Psoas muscle (tissue), 8 donors: ENCODE data around the gene C8G. TPM values are rescaled to one million over a fixed set of nuclear protein-coding genes. Genes with fewer than 3 reads are reported as not detected.
A peak's percentile ranks its signal among the peaks of the same experiment; 100 is the strongest.

Experiments
- ATAC-seq, 4 donors: fragments of 200-7000 bp; cut with Tn5 transposase; one replicate each; pipeline ENCODE4 v1.9.1; 2020; ENCODE audit warnings: moderate library complexity in 3 of 4, mild to moderate bottlenecking in 2 of 4
- DNase-seq, 2 donors: peaks; one replicate each; pipeline ENCODE4 v3.0.0-alpha.2; 2020
- H3K27ac ChIP-seq: fragments of 200-600 bp; one replicate; pipeline ENCODE4 v1.8.0; 2022
- H3K27me3 ChIP-seq, 3 donors: fragments of 200-600 bp in 1 of 3; one replicate each; pipeline versions ENCODE4 v1.6.1 to v1.8.0; 2013 to 2022; ENCODE audit warnings: low read length in 2 of 3, mild to moderate bottlenecking in 2 of 3, moderate library complexity in 1 of 3; ENCODE audit not compliant: insufficient read depth in 3 of 3
- H3K36me3 ChIP-seq, 2 donors: fragments of 200-600 bp in 1 of 2; one replicate each; pipeline versions ENCODE4 v1.6.1 to v1.8.0; 2013 to 2022; ENCODE audit warnings: low read depth in 1 of 2, mild to moderate bottlenecking in 1 of 2, moderate library complexity in 1 of 2; ENCODE audit not compliant: insufficient read depth in 1 of 2
- H3K4me1 ChIP-seq: fragments of 200-600 bp; one replicate; pipeline ENCODE4 v1.8.0; 2022
- H3K4me3 ChIP-seq: fragments of 200-600 bp; one replicate; pipeline ENCODE4 v1.8.0; 2022; ENCODE audit warnings: mild to moderate bottlenecking
- H3K9me3 ChIP-seq: fragments of 200-600 bp; one replicate; pipeline ENCODE4 v1.8.0; 2022
- WGBS, 3 donors: extraction: QIAGEN DNeasy Blood & Tissue Kit; methylation state at CpG; one replicate each; pipeline versions ENCODE4 v1.1.6 to v1.1.7; 2013; 5-methylcytosine and 5-hydroxymethylcytosine counted together
- intact Hi-C, 2 donors: fragments of 100-400 bp; cut with DNase I; formaldehyde crosslinking; loops; one replicate each; pipeline versions ENCODE4 v1.11.0 to v1.14.2; 2022
- polyA plus RNA-seq, 3 donors: library from polyadenylated mRNA; stranded (reverse); fragments of 200-250 nt; gene quantifications; one replicate each; pipeline ENCODE4 v1.2.3, GENCODE V29; 2013
- total RNA-seq, 4 donors: library from RNA; stranded (reverse); fragmentation: NEBNext Ultra II Directional in 2 of 4; extraction: Animal tissue kit (Norgen Biotek cat#: 25700) in 2 of 4; gene quantifications; one replicate each; pipeline versions ENCODE4 v1.2.1 to v1.2.4, GENCODE V29; 2021 to 2023
- TF ChIP-seq, protein P1 (sequence below): fragments of 200-600 bp; IDR thresholded peaks from one replicate; pipeline ENCODE4 v1.8.0; 2022; ENCODE audit warnings: antibody characterized with exemption
- donor health status: healthy with polysubstance abuse.
- donor health status: DM: no; HTN: no; CAD: no; lungs with moderate emphysema.
- donor health status: Bipolar disorder and iron deficiency.
- donor health status: healthy.
- donor health status: DM: yes; HTN: yes; CAD: no.
- donor health status: DM: no; HTN: no; CAD: no.
- donor health status: DM: no; HTN: no; CAD: no.
- donor health status: DM: yes; HTN: yes; CAD: no.

C8G gene
- total and polyA plus RNA-seq, 7 donors: 1.7 to 7.9 (median 5.1) TPM

DNA sequence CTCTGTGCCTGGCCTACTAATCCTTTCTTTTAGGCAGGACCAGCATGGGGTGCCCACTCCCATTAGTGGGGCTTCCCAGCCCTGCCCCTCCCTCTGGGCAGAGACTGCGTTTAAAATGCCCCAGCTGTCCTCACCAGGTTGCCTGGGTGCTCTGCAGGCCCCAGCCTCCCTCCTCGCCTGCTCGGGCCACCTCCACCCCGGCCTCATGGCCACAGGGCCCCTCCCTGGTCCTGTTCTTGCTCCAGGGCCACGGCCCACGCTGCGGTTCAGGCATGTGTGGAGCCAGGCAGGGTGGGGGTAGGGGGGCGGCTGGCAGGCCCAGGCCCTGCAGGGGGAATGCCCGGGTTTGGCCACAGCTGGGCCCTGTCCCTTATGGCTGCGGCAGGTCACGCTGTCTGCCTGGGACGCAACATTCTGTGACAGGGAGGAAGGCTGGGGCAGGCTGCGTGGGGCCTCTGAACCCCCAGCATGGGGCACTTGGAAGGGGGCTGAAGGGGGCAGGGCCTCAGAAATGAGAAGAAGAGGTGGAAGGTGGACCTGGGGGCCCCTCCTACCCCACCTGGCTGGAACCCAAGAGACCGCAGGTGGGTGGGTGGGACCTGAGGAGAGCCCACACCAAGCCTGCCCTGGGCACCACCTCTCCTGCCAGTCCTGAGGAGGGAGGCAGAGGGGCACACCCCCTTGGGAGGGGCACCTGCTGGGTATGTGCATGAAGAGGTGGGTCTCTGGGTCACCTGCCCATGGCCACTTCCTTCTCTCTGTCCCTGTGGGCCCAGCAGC lies 6.7 kb downstream of the C8G start, which contains the start of gene LCN12:
LCN12 (plus strand) TSS at position 733 of the 780 bp plus-strand sequence. CDS start 55 bp downstream, outside the sequence.
- H3K4me1 ChIP-seq: peaks cover 20% of the 10 kb centered on the region
- intact Hi-C loops: loop anchor here in 1 of 2 donors (5.0 kb wide), 1 partner anchor 159 kb away; the partner anchor contains the start of gene TMEM141
- 65 to 87% (median 70%) methylated on average over 13 to 14 of the region's 14 CpGs for WGBS, 3 donors
- no peaks in the 10 kb centered on the region for H3K27me3 ChIP-seq
- H3K36me3 ChIP-seq: no peaks in the 10 kb centered on the region
- DNase-seq (peak in 1 of 2 donors; percentile 13), ATAC-seq (no peak)
- TF ChIP-seq, protein P1, sequence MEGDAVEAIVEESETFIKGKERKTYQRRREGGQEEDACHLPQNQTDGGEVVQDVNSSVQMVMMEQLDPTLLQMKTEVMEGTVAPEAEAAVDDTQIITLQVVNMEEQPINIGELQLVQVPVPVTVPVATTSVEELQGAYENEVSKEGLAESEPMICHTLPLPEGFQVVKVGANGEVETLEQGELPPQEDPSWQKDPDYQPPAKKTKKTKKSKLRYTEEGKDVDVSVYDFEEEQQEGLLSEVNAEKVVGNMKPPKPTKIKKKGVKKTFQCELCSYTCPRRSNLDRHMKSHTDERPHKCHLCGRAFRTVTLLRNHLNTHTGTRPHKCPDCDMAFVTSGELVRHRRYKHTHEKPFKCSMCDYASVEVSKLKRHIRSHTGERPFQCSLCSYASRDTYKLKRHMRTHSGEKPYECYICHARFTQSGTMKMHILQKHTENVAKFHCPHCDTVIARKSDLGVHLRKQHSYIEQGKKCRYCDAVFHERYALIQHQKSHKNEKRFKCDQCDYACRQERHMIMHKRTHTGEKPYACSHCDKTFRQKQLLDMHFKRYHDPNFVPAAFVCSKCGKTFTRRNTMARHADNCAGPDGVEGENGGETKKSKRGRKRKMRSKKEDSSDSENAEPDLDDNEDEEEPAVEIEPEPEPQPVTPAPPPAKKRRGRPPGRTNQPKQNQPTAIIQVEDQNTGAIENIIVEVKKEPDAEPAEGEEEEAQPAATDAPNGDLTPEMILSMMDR: no peak
- H3K27ac ChIP-seq: no peak within 1 kb of the TSS
- no peaks in the 10 kb centered on the region for H3K9me3 ChIP-seq
- no peak within 1 kb of the TSS for H3K4me3 ChIP-seq

GRCh38 chr9:136952321-136952850 lies 7.3 kb downstream of the C8G start:
- no peak overlapping the region for H3K4me3 ChIP-seq
- H3K9me3 ChIP-seq: no peaks in the 10 kb centered on the region
- intact Hi-C loops: loop anchor here in 1 of 2 donors (5.0 kb wide), 1 partner anchor 160 kb away; the partner anchor contains the start of gene TMEM141
- H3K27me3 ChIP-seq: no peaks in the 10 kb centered on the region
- WGBS, 3 donors: 57 to 76% (median 57%) methylated on average over 12 to 15 of the region's 15 CpGs
- H3K4me1 ChIP-seq: peaks cover 17% of the 10 kb centered on the region
- TF ChIP-seq, protein P1: no peak
- no peak overlapping the region for H3K27ac ChIP-seq
- DNase-seq (peak in 1 of 2 donors; percentile 13), ATAC-seq (no peak)
- H3K36me3 ChIP-seq: no peaks in the 10 kb centered on the region

GRCh38 chr9:136952876-136953770 lies 8.1 kb downstream of the C8G start:
- 83 to 93% (median 84%) methylated on average over 36 to 44 of the region's 44 CpGs for WGBS, 3 donors
- ATAC-seq (no peak), DNase-seq (peak in 1 of 2 donors; percentile 4)
- peaks cover 10% of the 10 kb centered on the region for H3K4me1 ChIP-seq
- H3K27me3 ChIP-seq: no peaks in the 10 kb centered on the region
- no peaks in the 10 kb centered on the region for H3K9me3 ChIP-seq
- TF ChIP-seq, protein P1: no peak
- no peak overlapping the region for H3K27ac ChIP-seq
- intact Hi-C loops: loop anchor here in 1 of 2 donors (5.0 kb wide), 1 partner anchor 161 kb away; the partner anchor contains the start of gene TMEM141
- no peak overlapping the region for H3K4me3 ChIP-seq
- H3K36me3 ChIP-seq: no peaks in the 10 kb centered on the region

- Histone ChIP-seq H3K36me3 (no peaks in the 10 kb centered on the region), H3K9me3 (no peaks in the 10 kb centered on the region), H3K27me3 (no peaks in the 10 kb centered on the region), H3K4me3 (no peak overlapping the region), H3K4me1 (peaks cover 4% of the 10 kb centered on the region), H3K27ac (no peak overlapping the region)
- DNase-seq (no peak), ATAC-seq (no peak)
- 74 to 83% (median 79%) methylated on average over 19 of the region's 19 CpGs for WGBS, 3 donors
- TF ChIP-seq, protein P1: no peak
- intact Hi-C loops: loop anchor here in 1 of 2 donors (5.0 kb wide), 1 partner anchor 162 kb away; the partner anchor contains the start of gene TMEM141
These were observed 8.8 kb downstream of the C8G start for GRCh38 chr9:136953771-136954269.
